GM11168 (cell line): ENCODE data around the gene UBAP1L.
"Not testable (repeated sequence)": the region's sequence is repeated elsewhere in the genome, so short reads cannot be mapped to it uniquely, and the experiment has no call there.

Source experiments
- in situ Hi-C: fragments of 300-500 bp; cut with MboI; formaldehyde crosslinking; loops from one replicate; pipeline ENCODE4 v1.12.0; 2022; ENCODE audit warnings: low sequenced_read_pairs; ENCODE audit not compliant: unreplicated experiment

UBAP1L gene

GRCh38 chr15:65115086-65115485, at the start of gene UBAP1L:
Gene UBAP1L (minus strand): TSS chr15:65115200. CDS start chr15:65106215, 8,985 bp downstream.
- in situ Hi-C loops = no loop called here

- in situ Hi-C loops = no loop called here
Measured at GRCh38 chr15:65164139-65164538, 49.1 kb upstream of the UBAP1L start.

- in situ Hi-C loops = no loop called here
Measured at GRCh38 chr15:65163041-65163440, 48.0 kb upstream of the UBAP1L start.

- in situ Hi-C loops = no loop called here
Measured at GRCh38 chr15:65156692-65157091, 41.7 kb upstream of the UBAP1L start.

GRCh38 chr15:65154720-65155119, 39.7 kb upstream of the UBAP1L start:
- in situ Hi-C loops = no loop called here

GRCh38 chr15:65147902-65148301, 32.9 kb upstream of the UBAP1L start:
- in situ Hi-C loops = no loop called here

- in situ Hi-C loops = no loop called here
Measured at GRCh38 chr15:65146438-65146837, 31.4 kb upstream of the UBAP1L start.

- in situ Hi-C loops = not testable (repeated sequence)
Measured at GRCh38 chr15:65138631-65139030, 23.6 kb upstream of the UBAP1L start.

- in situ Hi-C loops = not testable (repeated sequence)
Measured at GRCh38 chr15:65137893-65138292, 22.9 kb upstream of the UBAP1L start.

GRCh38 chr15:65137089-65137488, 22.1 kb upstream of the UBAP1L start:
- in situ Hi-C loops = not testable (repeated sequence)

- in situ Hi-C loops = no loop called here
Measured at GRCh38 chr15:65134538-65134937, 19.5 kb upstream of the UBAP1L start.

GRCh38 chr15:65133548-65134200, 18.7 kb upstream of the UBAP1L start, which contains the start of gene PDCD7:
Gene PDCD7 (minus strand): TSS chr15:65133808. CDS start chr15:65133781, 27 bp downstream.
- in situ Hi-C loops = no loop called here

- in situ Hi-C loops = no loop called here
Measured at GRCh38 chr15:65132878-65133547, 18.0 kb upstream of the UBAP1L start.

- in situ Hi-C loops = no loop called here
Measured at GRCh38 chr15:65130941-65131340, 15.9 kb upstream of the UBAP1L start.

GRCh38 chr15:65115542-65115941, 542 bp upstream of the UBAP1L start:
- in situ Hi-C loops = no loop called here

- in situ Hi-C loops = no loop called here
Measured at GRCh38 chr15:65110676-65111292, 4.2 kb downstream of the UBAP1L start.

GRCh38 chr15:65106011-65106590, 8.9 kb downstream of the UBAP1L start:
- in situ Hi-C loops = no loop called here

GRCh38 chr15:65105038-65105437, 10.0 kb downstream of the UBAP1L start:
- in situ Hi-C loops = no loop called here

- in situ Hi-C loops = no loop called here
Measured at GRCh38 chr15:65102912-65103311, 12.1 kb downstream of the UBAP1L start.

GRCh38 chr15:65101891-65102708, 12.9 kb downstream of the UBAP1L start:
- in situ Hi-C loops = no loop called here
